Transverse colon (tissue), 4 donors: ENCODE measurements around the gene HSPB7. TPM values are rescaled to one million over a fixed set of nuclear protein-coding genes. Genes with fewer than 3 reads are reported as not detected.

Experiments
- DNase-seq: peaks from one replicate; pipeline ENCODE4 v3.0.0-alpha.2; 2019
- H3K27ac ChIP-seq, 4 donors: fragments of 200-600 bp; sonication (generic); 2 replicates each; pipeline ENCODE4 v1.5.1; 2016 to 2018; ENCODE audit warnings: inconsistent platforms in 4 of 4
- H3K27me3 ChIP-seq: fragments of 200-600 bp; sonication (generic); 2 replicates; pipeline ENCODE4 v1.5.1; 2017; ENCODE audit warnings: inconsistent platforms
- H3K36me3 ChIP-seq, 4 donors: fragments of 200-600 bp; sonication (generic); 2 replicates each; pipeline ENCODE4 v1.5.1; 2017 to 2019; ENCODE audit warnings: inconsistent platforms in 4 of 4
- H3K4me1 ChIP-seq, 4 donors: fragments of 200-600 bp; sonication (generic); 2 replicates each; pipeline ENCODE4 v1.5.1; 2017 to 2020; ENCODE audit warnings: inconsistent platforms in 4 of 4
- H3K4me3 ChIP-seq, 4 donors: fragments of 200-600 bp; sonication (generic); 1 replicate in 1 of 4; 2 replicates in 3 of 4; pipeline versions ENCODE4 v1.5.1 to v1.6.1; 2017 to 2019; ENCODE audit warnings: inconsistent platforms in 4 of 4
- H3K9me3 ChIP-seq, 2 donors: fragments of 200-600 bp; sonication (generic); 2 replicates each; pipeline ENCODE4 v1.5.1; 2017 to 2019; ENCODE audit warnings: inconsistent platforms in 2 of 2
- EP300 ChIP-seq: sonication (generic); formaldehyde crosslinking; IDR thresholded peaks from one replicate; pipeline ENCODE4 v1.6.1; 2017; ENCODE audit warnings: antibody characterized with exemption, low read depth
- POLR2A ChIP-seq: fragments of 450-650 bp; IDR thresholded peaks from one replicate; pipeline ENCODE4 v1.6.1; 2016; ENCODE audit warnings: antibody characterized with exemption, mild to moderate bottlenecking, moderate library complexity
- POLR2AphosphoS5 ChIP-seq, 3 donors: sonication (generic); formaldehyde crosslinking; IDR thresholded peaks; one replicate each; pipeline ENCODE4 v1.6.1; 2016; ENCODE audit warnings: antibody characterized with exemption in 3 of 3
- WGBS, 2 donors: methylation state at CpG; one replicate each; pipeline ENCODE4 v1.1.5; 2018; ENCODE audit warnings: low coverage in 1 of 2; 5-methylcytosine and 5-hydroxymethylcytosine counted together
- in situ Hi-C, 4 donors: fragments of 200-750 bp; cut with MboI; loops; one replicate each; pipeline versions ENCODE4 v1.15.0 to v1.15.1; 2017; ENCODE audit warnings: low sequenced_read_pairs in 3 of 4, low pct_ligation_motif_present in 1 of 4, low pct_unique_long_range_greater_than_20kb in 1 of 4
- intact Hi-C: fragments of 100-400 bp; cut with DNase I; formaldehyde crosslinking; loops from one replicate; pipeline ENCODE4 v1.15.1; 2023; ENCODE audit warnings: low total_unique reads
- total RNA-seq, 4 donors: library from RNA; depleted of rRNA; stranded (reverse); fragments of >200 nt; gene quantifications; one replicate each; pipeline ENCODE4 v1.1.0, GENCODE V29; 2016
- TF ChIP-seq, protein P1 (sequence below), 5 experiments: fragments of 200-600 bp in 3 of 5; fragments of 450-650 bp in 2 of 5; sonication (generic) in 3 of 5; IDR thresholded peaks; 1 replicate in 2 of 5; 2 replicates in 3 of 5; pipeline ENCODE4 v1.5.1; 2016 to 2017; ENCODE audit warnings: antibody characterized with exemption in 5 of 5, inconsistent platforms in 3 of 5, mild to moderate bottlenecking in 2 of 5, moderate library complexity in 1 of 5

Gene HSPB7
- total RNA-seq, 4 donors from 2014 or later, result 6.0 to 63.1 (median 9.2) TPM

DNA sequence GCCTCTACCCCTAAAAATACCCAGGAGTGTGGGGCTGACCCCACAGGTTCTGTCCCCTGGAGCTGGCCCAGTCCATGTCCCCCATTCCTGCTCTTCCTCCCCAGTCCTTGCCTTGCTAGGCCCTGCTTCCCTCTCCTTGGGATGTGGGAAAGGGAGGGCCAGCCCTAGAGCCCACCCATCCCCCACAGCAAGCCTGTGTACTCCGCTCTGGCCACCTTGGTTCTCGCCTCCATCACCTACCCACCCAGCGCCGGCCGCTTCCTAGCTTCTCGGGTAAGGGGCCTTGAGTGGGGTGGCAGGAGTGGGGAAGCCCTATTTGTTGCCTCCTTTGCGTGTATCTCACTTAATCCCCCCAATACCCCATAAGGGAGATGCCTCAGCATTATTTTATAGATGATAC is 32.5 kb upstream of the HSPB7 start:
- Histone ChIP-seq H3K27ac (no peak overlapping the region), H3K27me3 (no peaks in the 10 kb centered on the region), H3K4me3 (no peak overlapping the region), H3K36me3 (no peaks in the 10 kb centered on the region), H3K9me3 (no peaks in the 10 kb centered on the region), H3K4me1 (peaks cover 0 to 7% (median 7%) of the 10 kb centered on the region in 4 donors)
- TF ChIP-seq, protein P1, sequence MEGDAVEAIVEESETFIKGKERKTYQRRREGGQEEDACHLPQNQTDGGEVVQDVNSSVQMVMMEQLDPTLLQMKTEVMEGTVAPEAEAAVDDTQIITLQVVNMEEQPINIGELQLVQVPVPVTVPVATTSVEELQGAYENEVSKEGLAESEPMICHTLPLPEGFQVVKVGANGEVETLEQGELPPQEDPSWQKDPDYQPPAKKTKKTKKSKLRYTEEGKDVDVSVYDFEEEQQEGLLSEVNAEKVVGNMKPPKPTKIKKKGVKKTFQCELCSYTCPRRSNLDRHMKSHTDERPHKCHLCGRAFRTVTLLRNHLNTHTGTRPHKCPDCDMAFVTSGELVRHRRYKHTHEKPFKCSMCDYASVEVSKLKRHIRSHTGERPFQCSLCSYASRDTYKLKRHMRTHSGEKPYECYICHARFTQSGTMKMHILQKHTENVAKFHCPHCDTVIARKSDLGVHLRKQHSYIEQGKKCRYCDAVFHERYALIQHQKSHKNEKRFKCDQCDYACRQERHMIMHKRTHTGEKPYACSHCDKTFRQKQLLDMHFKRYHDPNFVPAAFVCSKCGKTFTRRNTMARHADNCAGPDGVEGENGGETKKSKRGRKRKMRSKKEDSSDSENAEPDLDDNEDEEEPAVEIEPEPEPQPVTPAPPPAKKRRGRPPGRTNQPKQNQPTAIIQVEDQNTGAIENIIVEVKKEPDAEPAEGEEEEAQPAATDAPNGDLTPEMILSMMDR (IDR thresholded peaks at IDR 0.05), result no peak
- TF ChIP-seq POLR2A (no peak), EP300 (no peak), POLR2AphosphoS5 (IDR thresholded peaks at IDR 0.05) (no peak)
- no peak for DNase-seq
- intact Hi-C loops, result loop anchor here (10.0 kb wide), 1 partner anchor 256 kb away; no protein-coding TSS in a partner anchor
- in situ Hi-C loops, result no loop called here
- WGBS, 2 donors, result 76 to 100% methylated on average over 1 to 7 of the region's 7 CpGs

DNA sequence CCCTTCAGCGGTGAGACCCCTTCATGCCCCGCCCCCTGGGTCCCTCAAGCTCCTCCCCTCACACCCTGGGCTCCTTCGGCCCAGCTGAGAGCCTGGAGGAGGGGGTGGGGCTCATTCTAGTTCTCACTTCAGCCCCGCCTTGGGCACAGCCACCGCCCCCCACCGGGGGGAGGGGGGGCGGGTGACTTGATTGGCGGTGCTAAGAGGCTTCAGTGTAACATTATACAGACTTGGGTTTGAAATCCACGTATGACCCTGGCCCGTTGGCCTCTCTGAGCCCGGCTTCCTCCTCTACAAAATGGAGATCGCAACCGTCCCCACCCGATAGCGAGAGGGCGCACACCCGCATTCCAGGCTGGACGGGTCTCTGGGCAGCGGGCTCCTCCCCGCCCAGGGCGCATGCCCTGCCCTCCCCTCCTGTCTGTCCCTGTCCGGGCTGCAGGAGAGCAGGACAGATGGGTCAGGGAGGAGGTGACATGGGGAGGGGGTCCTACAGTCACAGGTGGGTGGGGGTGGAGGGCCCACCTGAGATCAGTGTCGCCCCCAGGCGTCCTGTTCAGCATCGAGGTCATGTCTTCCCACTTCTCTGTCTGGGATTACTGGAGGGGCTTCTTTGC is 30.8 kb upstream of the HSPB7 start:
- H3K9me3 ChIP-seq, result no peaks in the 10 kb centered on the region
- peaks cover 0 to 7% (median 7%) of the 10 kb centered on the region in 4 donors for H3K4me1 ChIP-seq
- H3K36me3 ChIP-seq, result no peaks in the 10 kb centered on the region
- 1% methylated on average over 19 of the region's 25 CpGs; no CpG with 5 or more reads in 1 of the 2 donors for WGBS, 2 donors
- in situ Hi-C loops (loop anchor here in 1 of 4 donors (5.0 kb wide), 1 partner anchor 36 kb away; no protein-coding TSS in a partner anchor), intact Hi-C loops (no loop called here)
- DNase-seq, result peak; percentile 44
- H3K27me3 ChIP-seq, result no peaks in the 10 kb centered on the region
- no peak overlapping the region for H3K27ac ChIP-seq
- peak overlapping the region; percentile 17 to 39 (median 35) for H3K4me3 ChIP-seq
- TF ChIP-seq EP300 (no peak), POLR2AphosphoS5 (IDR thresholded peaks at IDR 0.05) (no peak)

DNA sequence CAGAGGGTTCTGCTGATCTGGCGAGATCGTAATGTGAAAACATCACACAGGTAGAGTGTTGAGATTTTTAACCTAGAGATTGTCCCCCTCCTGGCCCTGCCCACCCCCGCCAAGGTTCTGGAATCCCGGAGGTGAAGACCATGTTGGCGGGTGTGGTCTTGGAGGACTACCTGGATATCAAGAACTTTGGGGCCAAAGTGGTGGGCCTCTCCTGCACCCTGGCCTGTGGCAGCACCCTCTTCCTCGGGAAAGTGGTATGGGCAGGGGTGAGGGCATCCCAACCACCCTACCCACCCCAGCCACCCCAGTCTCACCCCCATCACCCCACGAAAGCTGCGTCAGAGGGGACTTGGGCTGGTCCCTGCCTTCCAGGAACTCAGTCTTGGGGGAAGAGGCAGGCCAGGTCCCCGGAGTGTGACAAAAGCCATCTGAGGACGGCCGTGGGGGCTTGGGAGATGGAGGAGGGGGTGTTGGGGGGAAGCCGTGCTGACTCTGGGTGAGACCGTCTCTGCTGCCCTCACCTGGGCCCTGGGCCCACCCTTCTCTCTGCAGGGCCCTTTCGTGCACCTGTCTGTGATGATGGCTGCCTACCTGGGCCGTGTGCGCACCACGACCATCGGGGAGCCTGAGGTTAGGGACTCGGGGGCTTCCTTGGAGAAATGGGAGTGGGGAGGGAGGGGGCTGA is 30.1 kb upstream of the HSPB7 start:
- in situ Hi-C loops, result loop anchor here in 1 of 4 donors (5.0 kb wide), 1 partner anchor 36 kb away; no protein-coding TSS in a partner anchor
- Histone ChIP-seq H3K27me3 (no peaks in the 10 kb centered on the region), H3K36me3 (no peaks in the 10 kb centered on the region), H3K9me3 (no peaks in the 10 kb centered on the region), H3K27ac (no peak overlapping the region), H3K4me1 (peaks cover 0 to 7% (median 7%) of the 10 kb centered on the region in 4 donors), H3K4me3 (no peak overlapping the region)
- intact Hi-C loops, result no loop called here
- DNase-seq, result no peak
- TF ChIP-seq, protein P1 (IDR thresholded peaks at IDR 0.05), result no peak
- TF ChIP-seq EP300, result no peak
- TF ChIP-seq POLR2AphosphoS5 (IDR thresholded peaks at IDR 0.05), result no peak
- TF ChIP-seq POLR2A, result no peak
- 93% methylated on average over 17 of the region's 19 CpGs; no CpG with 5 or more reads in 1 of the 2 donors for WGBS, 2 donors

DNA sequence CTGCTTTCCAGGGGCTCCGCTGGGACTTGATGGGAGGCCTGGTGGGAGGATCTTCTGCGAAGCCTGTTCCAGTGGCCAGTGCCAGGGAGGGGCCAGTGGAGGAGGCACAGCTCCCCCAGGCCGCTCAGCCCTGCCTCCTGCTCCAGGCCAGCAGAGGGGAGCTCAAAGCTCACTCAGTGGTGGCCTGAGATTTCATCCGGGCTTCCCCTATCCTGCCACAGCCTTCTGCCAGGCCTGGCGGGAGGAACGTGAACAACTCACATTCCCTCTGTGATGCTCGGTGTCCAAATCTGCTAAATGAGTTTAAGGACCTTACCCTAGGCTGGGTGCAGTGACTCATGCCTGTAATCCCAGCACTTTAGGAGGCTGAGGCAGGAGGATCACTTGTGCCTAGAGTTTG is 29.0 kb upstream of the HSPB7 start:
- no peak for TF ChIP-seq POLR2AphosphoS5 (IDR thresholded peaks at IDR 0.05)
- H3K9me3 ChIP-seq, result no peaks in the 10 kb centered on the region
- no peaks in the 10 kb centered on the region for H3K36me3 ChIP-seq
- no peaks in the 10 kb centered on the region for H3K27me3 ChIP-seq
- in situ Hi-C loops, result loop anchor here in 1 of 4 donors (5.0 kb wide), 1 partner anchor 35 kb away; no protein-coding TSS in a partner anchor
- intact Hi-C loops, result no loop called here
- DNase-seq, result no peak
- no peak overlapping the region for H3K4me3 ChIP-seq
- 63% methylated on average over 6 of the region's 7 CpGs; no CpG with 5 or more reads in 1 of the 2 donors for WGBS, 2 donors
- peaks cover 0 to 7% (median 7%) of the 10 kb centered on the region in 4 donors for H3K4me1 ChIP-seq
- H3K27ac ChIP-seq, result no peak overlapping the region

DNA sequence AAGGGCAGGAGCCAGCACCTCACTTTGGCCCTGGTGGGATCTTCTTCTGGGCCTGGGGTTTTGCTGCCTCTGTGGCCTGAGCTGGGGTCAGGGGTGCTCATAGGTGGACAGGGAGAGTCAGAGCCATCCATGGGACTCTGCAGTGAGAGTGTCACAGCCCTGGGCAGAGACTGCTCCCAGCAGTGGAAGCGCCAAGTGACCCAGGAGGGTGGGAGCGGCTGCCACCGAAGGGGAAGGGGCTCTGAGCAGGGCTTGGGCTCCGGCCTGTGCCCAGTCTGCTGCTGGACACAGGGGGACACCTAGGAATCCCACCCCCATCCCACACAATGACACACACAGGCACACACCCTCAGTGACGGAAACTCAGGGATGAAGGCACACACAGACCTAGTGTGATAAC is 26.1 kb upstream of the HSPB7 start:
- WGBS, 2 donors, result 87% methylated on average over 5 of the region's 5 CpGs; no CpG with 5 or more reads in 1 of the 2 donors
- TF ChIP-seq EP300 (no peak), POLR2A (no peak), POLR2AphosphoS5 (IDR thresholded peaks at IDR 0.05) (no peak)
- TF ChIP-seq, protein P1 (IDR thresholded peaks at IDR 0.05), result no peak
- H3K4me1 ChIP-seq, result peaks cover 0 to 5% (median 5%) of the 10 kb centered on the region in 4 donors
- H3K27ac ChIP-seq, result no peak overlapping the region
- intact Hi-C loops (no loop called here), in situ Hi-C loops (no loop called here)
- no peak overlapping the region for H3K4me3 ChIP-seq
- H3K9me3 ChIP-seq, result no peaks in the 10 kb centered on the region
- H3K27me3 ChIP-seq, result no peaks in the 10 kb centered on the region
- H3K36me3 ChIP-seq, result no peaks in the 10 kb centered on the region
- DNase-seq, result no peak
